GM12873 (cell line): ENCODE results near the gene MVK.

Source experiments
- TF ChIP-seq, protein P1 (sequence below): IDR thresholded peaks from 2 replicates; pipeline ENCODE4 v1.5.1; 2012; ENCODE audit warnings: low read depth, mild to moderate bottlenecking, moderate library complexity, low read length, control low read depth; ENCODE audit not compliant: insufficient read depth; ENCODE audit errors: missing control alignments

Gene MVK

DNA sequence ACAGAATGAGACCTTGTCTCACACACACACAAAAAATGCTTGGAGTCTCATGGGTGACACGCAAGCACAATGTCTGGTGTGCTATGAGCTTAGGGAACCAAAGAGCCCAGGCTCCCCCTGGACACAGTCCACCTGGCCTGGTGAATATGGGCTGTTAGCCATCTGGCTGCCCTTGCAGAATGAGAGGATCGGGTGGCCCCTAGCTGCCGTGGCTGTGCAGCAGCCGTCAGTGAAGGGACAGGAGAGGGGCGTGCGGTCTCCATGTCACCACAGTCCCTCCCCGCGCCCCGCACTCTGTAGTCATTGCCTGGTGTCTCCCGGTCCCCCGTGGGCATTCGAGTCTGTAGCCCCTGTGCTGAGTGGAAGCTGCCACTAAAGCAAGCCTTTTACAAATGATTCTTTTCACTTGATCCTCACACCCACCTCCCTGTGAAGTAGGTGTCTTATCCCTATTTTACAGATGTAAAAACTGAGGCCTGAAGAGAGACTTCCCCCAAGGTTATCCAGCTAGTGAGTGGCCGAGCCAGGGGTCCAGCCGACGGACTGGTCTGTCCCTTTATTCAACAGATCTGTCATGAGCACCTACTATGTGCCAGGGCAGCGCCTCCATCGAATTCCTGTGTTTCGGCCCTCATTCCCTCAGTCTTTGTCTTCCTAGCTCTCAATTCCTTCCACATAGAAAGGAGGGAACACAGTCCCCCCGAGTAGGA lies 18.8 kb downstream of the MVK start:
- TF ChIP-seq, protein P1, sequence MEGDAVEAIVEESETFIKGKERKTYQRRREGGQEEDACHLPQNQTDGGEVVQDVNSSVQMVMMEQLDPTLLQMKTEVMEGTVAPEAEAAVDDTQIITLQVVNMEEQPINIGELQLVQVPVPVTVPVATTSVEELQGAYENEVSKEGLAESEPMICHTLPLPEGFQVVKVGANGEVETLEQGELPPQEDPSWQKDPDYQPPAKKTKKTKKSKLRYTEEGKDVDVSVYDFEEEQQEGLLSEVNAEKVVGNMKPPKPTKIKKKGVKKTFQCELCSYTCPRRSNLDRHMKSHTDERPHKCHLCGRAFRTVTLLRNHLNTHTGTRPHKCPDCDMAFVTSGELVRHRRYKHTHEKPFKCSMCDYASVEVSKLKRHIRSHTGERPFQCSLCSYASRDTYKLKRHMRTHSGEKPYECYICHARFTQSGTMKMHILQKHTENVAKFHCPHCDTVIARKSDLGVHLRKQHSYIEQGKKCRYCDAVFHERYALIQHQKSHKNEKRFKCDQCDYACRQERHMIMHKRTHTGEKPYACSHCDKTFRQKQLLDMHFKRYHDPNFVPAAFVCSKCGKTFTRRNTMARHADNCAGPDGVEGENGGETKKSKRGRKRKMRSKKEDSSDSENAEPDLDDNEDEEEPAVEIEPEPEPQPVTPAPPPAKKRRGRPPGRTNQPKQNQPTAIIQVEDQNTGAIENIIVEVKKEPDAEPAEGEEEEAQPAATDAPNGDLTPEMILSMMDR = no peak

DNA sequence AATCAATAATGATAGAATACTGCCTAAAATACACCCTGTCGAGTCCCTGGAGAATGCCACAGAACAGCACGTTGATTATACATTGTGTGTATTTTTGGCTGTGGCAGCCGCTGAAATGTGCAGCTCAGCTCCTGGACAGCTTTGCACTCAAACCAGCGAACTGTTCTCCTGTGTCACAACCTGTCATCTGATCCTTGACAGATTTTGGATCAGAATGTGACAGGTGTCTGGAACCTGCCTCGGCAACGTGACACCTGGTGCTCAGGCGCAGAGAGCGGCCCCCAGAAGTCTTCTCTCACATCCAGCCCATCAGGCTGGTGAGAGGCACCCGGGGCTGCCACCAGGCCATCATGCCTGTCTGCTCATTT lies 19.3 kb downstream of the MVK start:
- TF ChIP-seq, protein P1 = no peak

DNA sequence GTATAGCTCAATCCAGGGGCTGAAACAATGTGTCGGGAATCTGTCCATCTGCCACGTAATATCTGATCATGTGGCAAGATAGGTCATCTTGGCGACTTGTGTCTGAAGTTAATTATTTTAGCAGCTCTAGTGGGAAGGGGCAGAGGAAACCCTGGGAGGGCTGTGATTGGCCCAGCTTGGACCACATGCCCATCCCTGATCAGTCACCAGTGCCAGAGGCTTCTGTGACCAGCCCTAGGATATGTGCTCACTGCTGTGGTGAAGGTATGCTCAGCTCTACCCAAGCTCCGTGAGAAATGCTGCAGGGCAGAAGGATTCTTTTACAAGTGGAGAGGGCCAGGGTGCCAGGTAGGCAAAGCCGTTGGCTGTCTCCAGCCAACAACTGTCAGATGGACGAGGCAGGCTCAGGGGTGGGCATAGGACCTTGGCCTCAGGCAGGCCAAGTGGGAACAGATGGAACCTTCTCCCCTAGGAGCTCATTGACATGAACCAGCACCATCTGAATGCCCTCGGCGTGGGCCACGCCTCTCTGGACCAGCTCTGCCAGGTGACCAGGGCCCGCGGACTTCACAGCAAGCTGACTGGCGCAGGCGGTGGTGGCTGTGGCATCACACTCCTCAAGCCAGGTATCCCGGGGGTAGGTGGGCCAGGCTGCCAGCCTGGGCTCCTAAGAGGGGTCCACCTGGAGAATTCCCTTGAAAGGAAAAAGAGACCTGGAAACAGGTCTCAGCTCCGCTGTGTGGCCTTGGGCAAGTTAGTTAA lies 21.1 kb downstream of the MVK start:
- TF ChIP-seq, protein P1 = no peak

DNA sequence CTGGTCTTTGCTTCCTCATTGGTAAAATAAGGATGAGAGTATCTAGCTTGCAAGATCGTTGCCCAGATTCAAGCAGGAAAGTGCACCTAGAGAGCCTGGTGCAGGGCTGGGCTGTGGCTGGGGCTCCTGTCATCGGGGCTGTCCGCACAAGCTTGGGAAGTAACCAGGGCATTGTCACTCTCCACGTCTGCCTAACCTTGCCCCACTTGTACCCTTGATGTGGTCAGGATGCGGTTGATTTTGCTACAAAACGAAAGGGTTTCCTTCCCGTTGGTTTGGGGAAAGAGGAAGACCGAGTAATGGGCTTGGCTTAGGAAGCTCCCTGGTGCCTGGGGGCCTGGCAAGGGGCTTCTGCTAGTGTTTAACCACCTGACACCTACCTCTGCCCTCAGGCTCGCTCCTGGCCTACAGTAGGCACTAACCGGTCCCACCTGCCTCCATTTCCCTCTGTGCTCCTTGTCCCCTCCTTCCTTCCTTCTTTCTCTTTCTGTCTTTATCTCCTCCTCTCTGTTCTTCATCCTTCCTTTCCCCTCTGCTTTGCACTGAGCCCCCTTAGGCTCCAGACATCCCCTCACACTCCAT lies 21.8 kb downstream of the MVK start:
- TF ChIP-seq, protein P1 = no peak

DNA sequence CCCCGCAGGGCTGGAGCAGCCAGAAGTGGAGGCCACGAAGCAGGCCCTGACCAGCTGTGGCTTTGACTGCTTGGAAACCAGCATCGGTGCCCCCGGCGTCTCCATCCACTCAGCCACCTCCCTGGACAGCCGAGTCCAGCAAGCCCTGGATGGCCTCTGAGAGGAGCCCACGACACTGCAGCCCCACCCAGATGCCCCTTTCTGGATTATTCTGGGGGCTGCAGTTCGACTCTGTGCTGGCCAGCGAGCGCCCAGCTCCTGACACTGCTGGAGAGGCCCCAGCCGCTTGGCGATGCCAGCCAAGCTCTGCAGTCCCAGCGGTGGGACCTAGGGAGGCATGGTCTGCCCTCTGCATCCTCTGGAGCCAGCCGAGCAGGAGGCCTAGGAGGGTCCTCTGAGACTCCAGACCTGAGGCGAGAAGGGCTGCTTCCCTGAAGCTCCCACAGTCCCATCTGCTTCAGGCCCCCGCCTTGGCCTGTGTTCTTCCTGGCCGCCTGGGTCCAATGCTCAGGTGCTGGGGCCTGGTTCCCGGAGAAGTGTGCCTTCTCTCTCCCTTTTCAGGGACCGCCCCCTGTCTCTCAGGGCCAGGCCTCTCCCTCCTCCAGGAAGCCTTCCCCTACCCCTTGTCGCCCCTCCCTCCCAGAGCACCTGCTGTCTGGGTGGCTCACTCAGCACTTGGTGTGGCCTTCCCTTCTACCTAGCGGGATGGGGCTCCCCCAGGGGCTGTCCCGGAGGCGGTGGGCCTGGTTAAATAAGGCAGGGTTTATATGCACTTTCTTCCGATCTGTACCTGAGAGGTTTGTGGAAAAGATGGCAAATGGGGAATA lies 23.0 kb downstream of the MVK start:
- TF ChIP-seq, protein P1 = no peak

DNA sequence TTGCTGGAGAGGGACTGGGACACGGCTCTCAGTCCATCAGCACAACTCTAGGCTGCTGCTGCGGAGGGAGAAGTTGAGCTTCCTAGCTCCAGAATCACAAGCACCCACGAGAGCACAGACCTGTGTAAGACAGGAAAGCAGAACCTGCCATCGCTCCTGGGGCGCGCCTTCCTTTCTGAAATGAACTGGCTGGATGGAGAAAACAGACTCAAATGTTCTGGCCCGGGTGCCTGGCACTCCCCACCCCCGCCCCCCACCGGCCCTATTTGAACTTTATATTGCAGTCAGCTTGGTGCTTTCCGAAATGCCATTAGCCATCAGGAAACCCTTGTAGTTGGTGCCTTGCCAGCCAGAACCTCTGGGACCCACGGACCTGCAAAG lies 23.8 kb downstream of the MVK start:
- TF ChIP-seq, protein P1 = no peak
